PFSK-1 (cell line): ENCODE data around the gene SLC35E3.

Experiments used
- FOXP2 ChIP-seq: optimal IDR thresholded peaks from 2 replicates; pipeline ENCODE3; 2011; ENCODE audit warnings: borderline replicate concordance, control low read depth, inconsistent platforms; ENCODE audit not compliant: insufficient read depth; ENCODE audit errors: extremely low read length, extremely low read depth
- POLR2AphosphoS5 ChIP-seq: IDR thresholded peaks from 2 replicates; pipeline ENCODE4 v1.6.1; 2012; ENCODE audit warnings: low read depth, mild to moderate bottlenecking, control low read depth, low read length, moderate library complexity
- REST ChIP-seq, 2 experiments: IDR thresholded peaks; 2 replicates each; pipeline versions ENCODE4 v1.6.1 to v1.8.0; 2011 to 2012; ENCODE audit warnings: low read depth in 2 of 2, low read length in 2 of 2, control low read depth in 1 of 2, inconsistent platforms in 1 of 2, mild to moderate bottlenecking in 1 of 2, moderate library complexity in 1 of 2; ENCODE audit not compliant: insufficient read depth in 1 of 2
- SIN3A ChIP-seq: IDR thresholded peaks from 2 replicates; pipeline ENCODE4 v1.6.1; 2012; ENCODE audit warnings: mild to moderate bottlenecking, low read length, moderate library complexity, borderline replicate concordance; ENCODE audit not compliant: insufficient read depth
- TAF1 ChIP-seq: IDR thresholded peaks from 2 replicates; pipeline ENCODE4 v1.6.1; 2012; ENCODE audit warnings: low read length, control low read depth, borderline replicate concordance; ENCODE audit not compliant: insufficient read depth

SLC35E3 gene

GRCh38 chr12:68804657-68805591 is 58.9 kb downstream of the SLC35E3 start:
- TF ChIP-seq TAF1 (no peak), FOXP2 (no peak), POLR2AphosphoS5 (no peak), SIN3A (no peak), REST (IDR thresholded peaks at IDR 0.05; ENCODE audit: insufficient read depth in 1 of 2, low read depth in 2 of 2, low read length in 2 of 2) (no peak)

GRCh38 chr12:68805592-68806120 is 59.7 kb downstream of the SLC35E3 start:
- no peak for TF ChIP-seq TAF1
- no peak for TF ChIP-seq REST (IDR thresholded peaks at IDR 0.05; ENCODE audit: insufficient read depth in 1 of 2, low read depth in 2 of 2, low read length in 2 of 2)
- no peak for TF ChIP-seq SIN3A
- no peak for TF ChIP-seq POLR2AphosphoS5
- TF ChIP-seq FOXP2 = no peak

- TF ChIP-seq SIN3A (no peak), FOXP2 (no peak), REST (IDR thresholded peaks at IDR 0.05; ENCODE audit: insufficient read depth in 1 of 2, low read depth in 2 of 2, low read length in 2 of 2) (no peak), TAF1 (no peak), POLR2AphosphoS5 (no peak)
These were observed 60.7 kb downstream of the SLC35E3 start for GRCh38 chr12:68806488-68807237.

GRCh38 chr12:68807576-68808387 is 61.8 kb downstream of the SLC35E3 start, which contains the start of gene MDM2:
Gene MDM2, plus strand, starts transcription at chr12:68808177. Its CDS starts 301 bp downstream, at chr12:68808478.
- peak; percentile 79 for TF ChIP-seq POLR2AphosphoS5
- TF ChIP-seq REST (IDR thresholded peaks at IDR 0.05; ENCODE audit: insufficient read depth in 1 of 2, low read depth in 2 of 2, low read length in 2 of 2) = peak; percentile 18 to 23; a peak in 1 of 4 replicates
- TF ChIP-seq SIN3A = peak; percentile 59; the same call in 1 of the 2 replicates
- peak; percentile 31 for TF ChIP-seq FOXP2
- no peak for TF ChIP-seq TAF1
